Measurements from ENCODE around the gene ZFYVE9. TPM values are rescaled to one million over a fixed set of nuclear protein-coding genes. Genes with fewer than 3 reads are reported as not detected.

ZFYVE9 gene
- total RNA-seq, 2 experiments from 2014 or later = 5.4 to 6.1 TPM

DNA sequence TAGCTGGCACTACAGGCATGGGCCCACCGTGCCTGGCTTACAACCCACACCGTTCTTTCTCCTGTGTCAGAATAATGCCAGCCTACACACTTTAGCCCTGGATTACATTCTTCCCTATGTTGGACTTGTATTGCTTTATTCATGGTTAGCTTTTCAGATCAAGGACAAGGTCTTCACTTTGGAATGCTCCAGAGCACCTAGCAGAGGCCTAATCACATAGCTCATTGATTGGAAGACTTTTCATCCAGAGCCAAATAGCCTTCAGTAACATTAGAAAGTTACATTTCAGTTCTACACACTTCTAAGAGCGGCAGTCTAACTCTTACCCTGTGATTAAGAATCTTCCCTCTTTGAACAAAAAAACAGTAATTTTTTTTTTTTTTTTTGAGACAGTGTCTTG is 29.4 kb upstream of the ZFYVE9 start:
- H3K9me3 ChIP-seq (ENCODE audit: control insufficient read depth in 1 of 2, insufficient read depth in 1 of 2, low read length in 2 of 2) = no peaks in the 10 kb centered on the region
- DNase-seq (no peak), ATAC-seq (ENCODE audit: poor library complexity) (no peak)
- no peak for TF ChIP-seq CTCF (IDR thresholded peaks at IDR 0.05)
- H3K4me3 Mint-ChIP-seq = no peak overlapping the region
- ChIA-PET CTCF (interaction anchor here (0.7 kb wide), 1 partner anchor 14 kb away, joined by 3 read pairs; no protein-coding TSS in a partner anchor), POLR2A (interaction anchor here (0.7 kb wide), 1 partner anchor 9 kb away, joined by 3 read pairs; no protein-coding TSS in a partner anchor)
- H3K27me3 ChIP-seq (ENCODE audit: control insufficient read depth in 1 of 2, insufficient read depth in 2 of 2, low read length in 2 of 2) = no peaks in the 10 kb centered on the region
- H3K27ac ChIP-seq (ENCODE audit: low read depth in 1 of 2, low read length in 2 of 2) = no peak overlapping the region
- no peaks in the 10 kb centered on the region for H3K36me3 ChIP-seq (ENCODE audit: insufficient read depth, low read length)
- H3K27ac Mint-ChIP-seq = no peak overlapping the region
- H3K4me1 Mint-ChIP-seq (ENCODE audit: low read depth) = no peaks in the 10 kb centered on the region
- H3K9me3 Mint-ChIP-seq = no peaks in the 10 kb centered on the region
- H3K27me3 Mint-ChIP-seq = no peaks in the 10 kb centered on the region
- H3K4me3 ChIP-seq (ENCODE audit: low read length) = no peak overlapping the region
- H3K4me1 ChIP-seq (ENCODE audit: insufficient read depth, low read length) = no peaks in the 10 kb centered on the region
- intact Hi-C loops (cut with DNase I, micrococcal nuclease) = no loop called here
- no peaks in the 10 kb centered on the region for H3K36me3 Mint-ChIP-seq (ENCODE audit: low read depth)

DNA sequence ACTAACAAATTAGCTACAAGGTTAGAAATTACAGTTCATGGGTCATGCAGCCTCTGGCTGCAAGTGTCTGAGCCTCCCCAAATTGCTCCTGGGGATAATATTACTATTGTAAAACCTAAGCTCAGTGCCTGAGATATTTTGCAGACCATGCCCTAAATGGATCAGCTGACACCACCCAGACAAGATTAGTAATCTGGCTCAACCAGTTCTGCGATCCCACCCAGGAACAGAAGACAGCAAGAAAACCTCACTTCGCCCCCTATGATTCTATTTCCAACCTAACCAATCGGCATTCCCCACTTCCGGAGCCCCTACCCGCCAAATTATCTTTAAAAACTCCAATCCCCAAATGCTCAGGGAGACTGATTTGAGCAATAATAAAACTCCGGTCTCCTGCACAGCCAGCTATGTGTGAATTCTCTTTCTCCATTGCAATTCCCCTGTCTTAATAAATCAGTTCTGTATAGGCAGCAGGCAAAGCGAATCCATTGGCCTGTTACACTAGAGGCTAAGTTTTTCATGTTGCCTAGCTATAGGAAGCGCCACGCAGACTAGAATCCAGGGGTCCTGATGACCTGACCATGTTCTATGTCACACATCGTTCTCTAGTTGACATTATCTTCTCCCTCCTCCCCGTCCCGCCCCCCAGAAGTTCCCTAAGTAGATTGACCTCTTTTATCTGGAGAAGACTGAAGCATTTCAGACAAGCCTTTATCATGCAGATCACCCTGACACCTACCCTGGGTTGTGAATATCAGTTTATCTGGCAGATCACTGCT is 22.4 kb upstream of the ZFYVE9 start:
- no peaks in the 10 kb centered on the region for H3K9me3 ChIP-seq (ENCODE audit: control insufficient read depth in 1 of 2, insufficient read depth in 1 of 2, low read length in 2 of 2)
- ChIA-PET POLR2A (no interaction called here), CTCF (no interaction called here)
- DNase-seq (no peak), ATAC-seq (ENCODE audit: poor library complexity) (no peak)
- Mint-ChIP-seq H3K9me3 (no peaks in the 10 kb centered on the region), H3K27ac (no peak overlapping the region), H3K27me3 (no peaks in the 10 kb centered on the region), H3K36me3 (ENCODE audit: low read depth) (no peaks in the 10 kb centered on the region), H3K4me1 (ENCODE audit: low read depth) (no peaks in the 10 kb centered on the region), H3K4me3 (no peak overlapping the region)
- intact Hi-C loops (cut with DNase I, micrococcal nuclease) = loop anchor here in 1 of 2 experiments (10.0 kb wide), 1 partner anchor 645 kb away; no protein-coding TSS in a partner anchor
- no peak for TF ChIP-seq CTCF (IDR thresholded peaks at IDR 0.05)
- H3K27me3 ChIP-seq (ENCODE audit: control insufficient read depth in 1 of 2, insufficient read depth in 2 of 2, low read length in 2 of 2) = no peaks in the 10 kb centered on the region
- no peaks in the 10 kb centered on the region for H3K36me3 ChIP-seq (ENCODE audit: insufficient read depth, low read length)
- H3K4me1 ChIP-seq (ENCODE audit: insufficient read depth, low read length) = no peaks in the 10 kb centered on the region
- H3K27ac ChIP-seq (ENCODE audit: low read depth in 1 of 2, low read length in 2 of 2) = no peak overlapping the region
- H3K4me3 ChIP-seq (ENCODE audit: low read length) = no peak overlapping the region

- H3K4me3 ChIP-seq (ENCODE audit: low read length) = no peak overlapping the region
- intact Hi-C loops (cut with DNase I, micrococcal nuclease) = loop anchor here in 1 of 2 experiments (10.0 kb wide), 1 partner anchor 642 kb away; no protein-coding TSS in a partner anchor
- no peak overlapping the region for H3K4me3 Mint-ChIP-seq
- no peaks in the 10 kb centered on the region for H3K36me3 ChIP-seq (ENCODE audit: insufficient read depth, low read length)
- no peaks in the 10 kb centered on the region for H3K27me3 ChIP-seq (ENCODE audit: control insufficient read depth in 1 of 2, insufficient read depth in 2 of 2, low read length in 2 of 2)
- no peak overlapping the region for H3K27ac ChIP-seq (ENCODE audit: low read depth in 1 of 2, low read length in 2 of 2)
- no peak for TF ChIP-seq CTCF (IDR thresholded peaks at IDR 0.05)
- H3K36me3 Mint-ChIP-seq (ENCODE audit: low read depth) = no peaks in the 10 kb centered on the region
- H3K4me1 Mint-ChIP-seq (ENCODE audit: low read depth) = no peaks in the 10 kb centered on the region
- ChIA-PET POLR2A (no interaction called here), CTCF (no interaction called here)
- no peak overlapping the region for H3K27ac Mint-ChIP-seq
- no peaks in the 10 kb centered on the region for H3K4me1 ChIP-seq (ENCODE audit: insufficient read depth, low read length)
- ATAC-seq (ENCODE audit: poor library complexity) (no peak), DNase-seq (no peak)
- peaks cover 11% of the 10 kb centered on the region for H3K27me3 Mint-ChIP-seq
- no peaks in the 10 kb centered on the region for H3K9me3 Mint-ChIP-seq
- no peaks in the 10 kb centered on the region for H3K9me3 ChIP-seq (ENCODE audit: control insufficient read depth in 1 of 2, insufficient read depth in 1 of 2, low read length in 2 of 2)
Observed at GRCh38 chr1:52122384-52122783, 19.5 kb upstream of the ZFYVE9 start.
